22Rv1 (cell line): ENCODE results near the gene ACTL7B.

ENCODE experiments used
- ZFX ChIP-seq: fragments of 450-650 bp; IDR thresholded peaks from 2 replicates; pipeline ENCODE4 v1.6.1; 2017; ENCODE audit warnings: antibody characterized with exemption, borderline replicate concordance
- TF ChIP-seq, protein P1 (sequence below): fragments of 450-650 bp; IDR thresholded peaks from 2 replicates; pipeline ENCODE4 v1.5.1; 2017; ENCODE audit warnings: mild to moderate bottlenecking

DNA sequence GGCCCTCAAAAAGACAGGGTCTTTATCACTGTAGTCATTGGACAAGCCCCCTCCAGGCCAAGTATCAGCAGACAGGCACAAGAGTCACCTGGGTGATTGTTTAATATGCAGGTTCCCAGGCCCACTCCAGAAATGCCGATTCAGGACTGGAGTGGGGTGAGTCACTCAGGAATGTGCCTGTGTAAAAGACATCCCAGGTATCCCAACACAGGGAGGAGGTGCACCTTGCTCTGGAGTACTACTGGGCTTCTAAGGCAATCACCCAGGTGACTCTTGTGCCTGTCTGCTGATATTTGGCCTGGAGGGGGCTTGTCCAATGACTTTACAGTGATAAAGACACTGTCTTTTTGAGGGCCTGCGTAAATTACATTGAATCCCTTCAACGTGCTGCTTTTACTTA lies 40.6 kb downstream of the ACTL7B start:
- TF ChIP-seq, protein P1, sequence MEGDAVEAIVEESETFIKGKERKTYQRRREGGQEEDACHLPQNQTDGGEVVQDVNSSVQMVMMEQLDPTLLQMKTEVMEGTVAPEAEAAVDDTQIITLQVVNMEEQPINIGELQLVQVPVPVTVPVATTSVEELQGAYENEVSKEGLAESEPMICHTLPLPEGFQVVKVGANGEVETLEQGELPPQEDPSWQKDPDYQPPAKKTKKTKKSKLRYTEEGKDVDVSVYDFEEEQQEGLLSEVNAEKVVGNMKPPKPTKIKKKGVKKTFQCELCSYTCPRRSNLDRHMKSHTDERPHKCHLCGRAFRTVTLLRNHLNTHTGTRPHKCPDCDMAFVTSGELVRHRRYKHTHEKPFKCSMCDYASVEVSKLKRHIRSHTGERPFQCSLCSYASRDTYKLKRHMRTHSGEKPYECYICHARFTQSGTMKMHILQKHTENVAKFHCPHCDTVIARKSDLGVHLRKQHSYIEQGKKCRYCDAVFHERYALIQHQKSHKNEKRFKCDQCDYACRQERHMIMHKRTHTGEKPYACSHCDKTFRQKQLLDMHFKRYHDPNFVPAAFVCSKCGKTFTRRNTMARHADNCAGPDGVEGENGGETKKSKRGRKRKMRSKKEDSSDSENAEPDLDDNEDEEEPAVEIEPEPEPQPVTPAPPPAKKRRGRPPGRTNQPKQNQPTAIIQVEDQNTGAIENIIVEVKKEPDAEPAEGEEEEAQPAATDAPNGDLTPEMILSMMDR: no peak
- TF ChIP-seq ZFX: no peak
